Measurements from ENCODE around the gene PALM. TPM values are rescaled to one million over a fixed set of nuclear protein-coding genes. Genes with fewer than 3 reads are reported as not detected.

The PALM gene
- 10 to 100 TPM; 16.1 to 61.0 (median 35.1) TPM for total RNA-seq

DNA sequence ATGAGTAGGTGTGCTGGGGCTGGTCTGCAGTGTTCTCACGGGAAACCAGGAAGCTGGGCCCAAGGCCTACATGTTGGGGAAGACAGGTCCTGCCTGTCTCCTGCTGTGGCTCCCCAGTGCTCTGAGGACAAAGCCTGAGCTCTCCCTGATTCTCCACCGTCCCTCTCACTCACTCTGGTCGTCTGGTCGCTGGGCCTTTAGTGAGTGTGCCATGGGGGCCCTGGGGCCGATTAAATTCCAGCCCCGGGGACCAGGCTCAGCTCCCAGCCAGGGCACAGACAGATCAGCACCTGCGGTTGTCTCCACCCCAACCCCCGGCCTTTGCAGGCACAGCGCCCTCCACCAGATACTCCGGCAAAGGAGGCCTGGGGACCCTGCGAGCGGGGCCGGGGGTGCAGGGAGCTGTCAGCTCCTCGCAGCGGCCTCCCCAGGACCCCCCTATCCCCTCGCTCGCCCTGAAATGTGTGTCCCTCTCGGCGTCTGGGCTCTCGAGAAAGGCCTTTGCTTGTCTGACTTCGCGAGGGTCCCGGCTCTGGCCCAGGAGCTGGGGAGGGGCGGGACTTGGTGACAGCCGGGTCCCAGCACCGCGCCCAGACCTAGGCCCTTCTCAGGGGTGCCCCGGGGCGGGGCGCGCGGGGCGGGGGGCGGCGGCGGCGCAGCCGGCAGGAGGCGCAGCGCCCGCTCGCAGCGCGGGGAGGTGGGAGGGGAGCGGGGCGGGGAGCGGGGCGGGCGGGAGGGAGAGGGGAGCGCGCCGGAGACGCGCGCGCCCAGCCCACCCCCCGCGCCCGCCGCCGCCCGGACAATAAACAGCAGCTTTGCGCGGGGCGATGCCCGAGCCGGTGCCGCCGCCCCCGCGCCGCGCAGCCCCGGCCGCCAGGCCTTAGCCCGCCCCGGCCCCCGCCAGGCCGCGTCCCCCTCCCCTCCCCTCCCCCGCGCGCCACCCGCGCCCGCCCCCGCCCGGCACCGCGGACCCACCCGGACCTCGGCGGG lies at the start of gene PALM:
PALM (plus strand) TSS at position 782 of the 990 bp plus-strand sequence. CDS start 212 bp downstream, outside the sequence.
- peak within 1 kb of the TSS; percentile 82 to 98 (median 84) for H3K4me3 ChIP-seq
- no peaks in the 10 kb centered on the region for H3K27me3 ChIP-seq
- intact Hi-C loops (cut with DNase I; ENCODE audit: low total_unique reads): no loop called here
- peak in 1 of 3 donors; percentile 10 for TF ChIP-seq CTCF (IDR thresholded peaks at IDR 0.05)
- TF ChIP-seq POLR2A (IDR thresholded peaks at IDR 0.05): no peak
- H3K9me3 ChIP-seq: no peaks in the 10 kb centered on the region
- H3K4me1 ChIP-seq: peaks cover 0 to 5% of the 10 kb centered on the region in 2 donors
- no peaks in the 10 kb centered on the region for H3K36me3 ChIP-seq
- peak within 1 kb of the TSS; percentile 73 to 94 for H3K27ac ChIP-seq
- DNase-seq (ENCODE audit: low spot score in 2 of 2): no peak

DNA sequence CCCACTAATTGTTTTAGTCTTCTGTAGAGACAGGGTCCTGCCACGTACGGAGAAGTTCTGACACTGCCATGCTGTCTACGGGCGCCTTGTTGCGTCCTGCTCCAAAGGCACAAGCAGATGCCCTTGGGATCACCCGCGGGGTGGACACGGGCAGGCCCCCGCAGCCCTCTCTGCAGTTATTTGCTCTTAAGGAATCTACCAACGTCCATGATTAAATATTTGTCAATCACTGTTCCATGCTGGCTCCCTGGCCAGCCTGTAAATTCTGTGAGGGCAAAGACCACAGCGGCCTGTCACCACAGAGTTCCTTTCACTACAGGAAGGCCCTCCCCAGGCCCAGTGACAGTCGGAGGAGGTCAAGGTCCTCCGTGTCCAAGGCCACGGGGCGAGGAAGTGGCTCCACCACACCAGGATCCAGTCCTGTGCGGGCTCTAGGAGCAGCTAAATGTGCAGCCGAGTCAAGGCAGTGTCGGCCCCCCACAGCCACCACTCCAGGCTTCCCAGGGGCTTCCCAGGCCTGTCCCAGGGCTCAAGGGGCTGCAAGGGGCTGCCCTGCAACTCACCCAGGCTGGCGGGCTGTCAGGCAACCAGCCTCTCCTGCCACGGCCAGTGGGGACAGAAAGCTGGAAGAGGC lies 47.8 kb upstream of the PALM start:
- H3K4me1 ChIP-seq: peaks cover 18 to 33% of the 10 kb centered on the region in 2 donors
- H3K4me3 ChIP-seq: peak overlapping the region; percentile 81 to 90 (median 83)
- intact Hi-C loops (cut with DNase I; ENCODE audit: low total_unique reads): loop anchor here (5.0 kb wide), 1 partner anchor 66 kb away; no protein-coding TSS in a partner anchor
- H3K27ac ChIP-seq: peak overlapping the region; percentile 89 to 97
- no peaks in the 10 kb centered on the region for H3K36me3 ChIP-seq
- TF ChIP-seq POLR2A (IDR thresholded peaks at IDR 0.05): no peak
- TF ChIP-seq POLR2AphosphoS5 (IDR thresholded peaks at IDR 0.05): no peak
- TF ChIP-seq CTCF (IDR thresholded peaks at IDR 0.05): no peak
- no peak for DNase-seq (ENCODE audit: low spot score in 2 of 2)
- no peaks in the 10 kb centered on the region for H3K9me3 ChIP-seq
- no peaks in the 10 kb centered on the region for H3K27me3 ChIP-seq

DNA sequence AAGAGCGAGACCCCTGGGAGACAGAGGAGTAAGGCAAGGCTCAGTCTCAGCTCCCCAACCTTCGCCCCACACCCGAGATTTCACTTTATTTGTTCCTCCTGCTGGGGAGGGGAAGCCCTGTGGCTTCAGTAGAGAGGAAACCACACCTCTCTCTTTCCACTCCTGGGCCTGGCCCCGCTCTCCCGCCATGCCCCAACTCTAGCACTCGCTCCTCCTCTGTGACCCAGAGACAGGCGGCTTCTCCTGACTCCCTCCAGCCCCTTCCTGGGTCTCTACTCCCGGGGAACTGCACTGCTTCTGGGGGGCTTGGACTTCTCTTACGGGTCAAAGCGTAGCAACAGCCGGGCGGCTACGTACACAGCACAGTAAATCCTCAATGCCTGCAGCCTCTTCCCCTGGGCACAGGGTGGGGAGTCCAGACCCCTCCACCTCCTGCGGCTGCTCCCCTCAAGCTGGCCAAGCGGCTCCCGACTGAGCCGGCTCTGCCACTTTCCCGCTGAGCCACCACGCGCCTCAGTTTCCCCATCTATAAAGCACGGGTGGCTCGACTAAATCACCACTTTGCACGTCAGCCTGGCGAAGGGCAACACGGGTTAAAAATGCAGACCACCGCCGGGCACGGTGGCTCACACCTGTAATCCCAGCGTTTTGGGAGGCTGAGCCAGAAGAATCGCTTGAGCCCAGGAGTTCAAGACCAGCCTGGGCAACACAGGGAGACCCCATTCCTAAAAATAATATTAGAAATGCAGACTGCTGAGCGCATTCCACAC lies 47.1 kb upstream of the PALM start:
- Histone ChIP-seq H3K9me3 (no peaks in the 10 kb centered on the region), H3K4me3 (peak overlapping the region; percentile 81 to 90 (median 83)), H3K36me3 (no peaks in the 10 kb centered on the region), H3K27me3 (no peaks in the 10 kb centered on the region), H3K4me1 (peaks cover 18 to 33% of the 10 kb centered on the region in 2 donors), H3K27ac (peak overlapping the region; percentile 89 to 97)
- intact Hi-C loops (cut with DNase I; ENCODE audit: low total_unique reads): loop anchor here (5.0 kb wide), 1 partner anchor 66 kb away; no protein-coding TSS in a partner anchor
- DNase-seq (ENCODE audit: low spot score in 2 of 2): no peak
- TF ChIP-seq CTCF (IDR thresholded peaks at IDR 0.05): no peak
- no peak for TF ChIP-seq POLR2A (IDR thresholded peaks at IDR 0.05)
- no peak for TF ChIP-seq POLR2AphosphoS5 (IDR thresholded peaks at IDR 0.05)

- Histone ChIP-seq H3K4me3 (peak overlapping the region; percentile 81 to 90 (median 83)), H3K4me1 (peaks cover 18 to 33% of the 10 kb centered on the region in 2 donors), H3K27me3 (no peaks in the 10 kb centered on the region), H3K27ac (peak overlapping the region; percentile 89 to 97), H3K9me3 (no peaks in the 10 kb centered on the region), H3K36me3 (no peaks in the 10 kb centered on the region)
- intact Hi-C loops (cut with DNase I; ENCODE audit: low total_unique reads): loop anchor here (5.0 kb wide), 1 partner anchor 65 kb away; no protein-coding TSS in a partner anchor
- TF ChIP-seq POLR2AphosphoS5 (IDR thresholded peaks at IDR 0.05): no peak
- TF ChIP-seq CTCF (IDR thresholded peaks at IDR 0.05): no peak
- no peak for TF ChIP-seq POLR2A (IDR thresholded peaks at IDR 0.05)
- DNase-seq (ENCODE audit: low spot score in 2 of 2): no peak
Measured at GRCh38 chr19:662207-662961, 46.4 kb upstream of the PALM start.
